IMR-90 (cell line): ENCODE results near the gene PEX19. TPM values are rescaled to one million over a fixed set of nuclear protein-coding genes. Genes with fewer than 3 reads are reported as not detected.

Experiments
- ATAC-seq: fragments of 200-7000 bp; cut with Tn5 transposase; 2 replicates; pipeline ENCODE4 v1.9.1; 2020; ENCODE audit warnings: low read depth, mild to moderate bottlenecking, moderate library complexity
- BruUV-seq: library from RNA; stranded (reverse); fragments of 400-500 nt; replicated peaks from 2 replicates; lab custom pipeline; 2021; lab: Mats Ljungman, UMichigan
- CTCF ChIA-PET: fragments of 300-600 bp; formaldehyde crosslinking; extraction: SDS; loops from one replicate; lab custom pipeline; 2021; ENCODE audit warnings: antibody characterized with exemption; lab: Yijun Ruan, JAX
- POLR2A ChIA-PET: fragments of 300-600 bp; sonication (Branson Sonifier 250); formaldehyde crosslinking; loops from one replicate; lab custom pipeline; 2022; ENCODE audit warnings: antibody characterized with exemption; ENCODE audit not compliant: unreplicated experiment; lab: Charles Lee
- DNase-seq: peaks from one replicate; pipeline ENCODE4 v3.0.0; 2013
- H2AFZ ChIP-seq: replicated peaks from 2 replicates; pipeline ENCODE3; 2013; ENCODE audit warnings: low read length, mild to moderate bottlenecking; ENCODE audit not compliant: poor library complexity
- H2AK5ac ChIP-seq: 2 replicates; pipeline ENCODE4 v1.6.1; 2013; ENCODE audit warnings: low read depth, low read length, inconsistent platforms
- H2AK9ac ChIP-seq: replicated peaks from 2 replicates; pipeline ENCODE3; 2013; ENCODE audit warnings: mild to moderate bottlenecking, low read depth, low read length, moderate library complexity; ENCODE audit not compliant: poor library complexity
- H2BK120ac ChIP-seq: 2 replicates; pipeline ENCODE4 v1.6.1; 2013; ENCODE audit warnings: low read depth, low read length, inconsistent platforms
- H2BK15ac ChIP-seq: 3 replicates; pipeline ENCODE4 v1.6.1; 2013; ENCODE audit warnings: low read depth, low read length, inconsistent platforms
- H2BK20ac ChIP-seq: 2 replicates; pipeline ENCODE4 v1.6.1; 2013; ENCODE audit warnings: low read depth, mild to moderate bottlenecking, inconsistent platforms, low read length, moderate library complexity
- H2BK5ac ChIP-seq: 2 replicates; pipeline ENCODE4 v1.6.1; 2013; ENCODE audit warnings: mild to moderate bottlenecking, low read depth, low read length, inconsistent platforms; ENCODE audit not compliant: poor library complexity, severe bottlenecking
- H3K14ac ChIP-seq: replicated peaks from 2 replicates; pipeline ENCODE4 v1.6.1; 2013; ENCODE audit warnings: low read depth, low read length, inconsistent platforms
- H3K18ac ChIP-seq: 2 replicates; pipeline ENCODE4 v1.6.1; 2013; ENCODE audit warnings: low read depth, low read length, control low read depth
- H3K23ac ChIP-seq: 2 replicates; pipeline ENCODE4 v1.6.1; 2013; ENCODE audit warnings: low read depth, low read length, inconsistent platforms
- H3K27ac ChIP-seq: 2 replicates; pipeline ENCODE4 v1.5.1; 2013; ENCODE audit warnings: mild to moderate bottlenecking, control low read depth, low read length; ENCODE audit not compliant: insufficient read depth
- H3K27me3 ChIP-seq: 2 replicates; pipeline ENCODE4 v1.6.1; 2013; ENCODE audit warnings: low read length; ENCODE audit not compliant: control insufficient read depth, insufficient read depth
- H3K36me3 ChIP-seq: 2 replicates; pipeline ENCODE4 v1.6.1; 2013; ENCODE audit warnings: low read length, mixed read lengths; ENCODE audit not compliant: control insufficient read depth, insufficient read depth
- H3K4ac ChIP-seq: 2 replicates; pipeline ENCODE4 v1.6.1; 2013; ENCODE audit warnings: low read depth, low read length, inconsistent platforms
- H3K4me1 ChIP-seq: 2 replicates; pipeline ENCODE4 v1.6.1; 2013; ENCODE audit warnings: low read length, mixed read lengths; ENCODE audit not compliant: control insufficient read depth, insufficient read depth
- H3K4me2 ChIP-seq: 2 replicates; pipeline ENCODE4 v1.6.1; 2013; ENCODE audit warnings: low read depth, mild to moderate bottlenecking, control low read depth, low read length, moderate library complexity
- H3K4me3 ChIP-seq: 2 replicates; pipeline ENCODE4 v1.5.1; 2013; ENCODE audit warnings: low read depth, mild to moderate bottlenecking, control low read depth, low read length, moderate library complexity; ENCODE audit not compliant: insufficient read depth
- H3K56ac ChIP-seq: 2 replicates; pipeline ENCODE4 v1.6.1; 2013; ENCODE audit warnings: low read length, inconsistent platforms; ENCODE audit not compliant: insufficient read depth; ENCODE audit errors: extremely low read depth
- H3K79me1 ChIP-seq, 2 experiments: 2 replicates each; pipeline ENCODE4 v1.6.1; 2013; ENCODE audit warnings: low read length in 2 of 2, inconsistent platforms in 1 of 2, low read depth in 1 of 2
- H3K9ac ChIP-seq: 2 replicates; pipeline ENCODE4 v1.6.1; 2013; ENCODE audit warnings: low read depth, low read length, control low read depth
- H3K9me1 ChIP-seq: 2 replicates; pipeline ENCODE4 v1.6.1; 2013; ENCODE audit warnings: low read length, inconsistent platforms; ENCODE audit not compliant: insufficient read depth
- H3K9me3 ChIP-seq: 2 replicates; pipeline ENCODE4 v1.6.1; 2013; ENCODE audit warnings: low read length; ENCODE audit not compliant: control insufficient read depth, insufficient read depth
- H4K20me1 ChIP-seq: 2 replicates; pipeline ENCODE4 v1.6.1; 2013; ENCODE audit warnings: low read length, inconsistent platforms; ENCODE audit not compliant: insufficient read depth
- H4K5ac ChIP-seq: 2 replicates; pipeline ENCODE4 v1.6.1; 2013; ENCODE audit warnings: mild to moderate bottlenecking, low read depth, low read length, control low read depth
- H4K8ac ChIP-seq, 2 experiments: 2 replicates each; pipeline ENCODE4 v1.6.1; 2013; ENCODE audit warnings: low read depth in 2 of 2, low read length in 2 of 2, control low read depth in 1 of 2, inconsistent platforms in 1 of 2
- H4K91ac ChIP-seq: 2 replicates; pipeline ENCODE4 v1.6.1; 2013; ENCODE audit warnings: low read depth, low read length, inconsistent platforms; ENCODE audit not compliant: insufficient read depth
- CEBPB ChIP-seq: IDR thresholded peaks from 2 replicates; pipeline ENCODE4 v1.6.1; 2012; ENCODE audit warnings: low read depth, low read length, improper control_type of control experiment
- MAFK ChIP-seq: IDR thresholded peaks from 2 replicates; pipeline ENCODE4 v1.6.1; 2012; ENCODE audit warnings: low read depth, low read length, improper control_type of control experiment
- MAZ ChIP-seq: IDR thresholded peaks from 2 replicates; pipeline ENCODE4 v1.6.1; 2012; ENCODE audit warnings: low read depth, mild to moderate bottlenecking, low read length, improper control_type of control experiment, moderate library complexity, borderline replicate concordance
- MXI1 ChIP-seq: IDR thresholded peaks from 2 replicates; pipeline ENCODE4 v1.6.1; 2012; ENCODE audit warnings: low read depth, mild to moderate bottlenecking, low read length, moderate library complexity, borderline replicate concordance
- RFX5 ChIP-seq: IDR thresholded peaks from 2 replicates; pipeline ENCODE4 v1.8.0; 2012; ENCODE audit warnings: low read depth, mild to moderate bottlenecking, low read length, moderate library complexity
- WGBS, 2 experiments: methylation state at CpG; one replicate each; pipeline versions ENCODE4 v1.1.5 to v1.1.7; 2013; ENCODE audit warnings: missing lambda C conversion rate in 2 of 2; ENCODE audit not compliant: insufficient read length in 1 of 2; ENCODE audit errors: extremely low coverage in 2 of 2; 5-methylcytosine and 5-hydroxymethylcytosine counted together
- dilution Hi-C: fragments of 300-500 bp; cut with HindIII; formaldehyde crosslinking; loops from one replicate; pipeline ENCODE4 v1.14.3; 2018; ENCODE audit warnings: low sequenced_read_pairs; ENCODE audit not compliant: unreplicated experiment
- in situ Hi-C: fragments of 300-500 bp; cut with MboI; formaldehyde crosslinking; loops from 3 replicates; pipeline ENCODE4 v1.14.3; 2019; ENCODE audit warnings: low sequenced_read_pairs, inconsistent platforms, mixed read lengths
- intact Hi-C: fragments of 100-400 bp; cut with micrococcal nuclease; formaldehyde crosslinking; loops from 2 replicates; pipeline ENCODE4 v1.10.0; 2022
- polyA plus RNA-seq, 3 experiments: library from polyadenylated mRNA; depleted of rRNA; stranded (reverse); fragments of >200 nt; gene quantifications; 2 replicates each; pipeline ENCODE4 v1.2.3, GENCODE V29; 2012; ENCODE audit warnings: low replicate concordance in 1 of 3
- total RNA-seq: library from RNA; depleted of rRNA; stranded (reverse); fragments of >200 nt; gene quantifications from 2 replicates; pipeline ENCODE4 v1.2.3, GENCODE V29; 2012

PEX19 gene
- total and polyA plus RNA-seq, 2 of the 4 experiments (the other 2 are of a cell fraction) = 44.5 to 67.7 TPM

GRCh38 chr1:160315359-160315758 is 30.4 kb upstream of the PEX19 start:
- BruUV-seq = no TSS peak
- H3K36me3 ChIP-seq = peaks cover 51% of the 10 kb centered on the region
- no peak overlapping the region for H3K9ac ChIP-seq
- no peak overlapping the region for H2AFZ ChIP-seq
- H4K91ac ChIP-seq = no peak overlapping the region
- POLR2A ChIA-PET = no interaction called here
- no peak overlapping the region for H2AK5ac ChIP-seq
- no peaks in the 10 kb centered on the region for H3K27me3 ChIP-seq
- no peak overlapping the region for H3K4me3 ChIP-seq
- CTCF ChIA-PET = no interaction called here
- H3K4ac ChIP-seq = no peak overlapping the region
- no peak overlapping the region for H3K14ac ChIP-seq
- H3K4me1 ChIP-seq = peaks cover 5% of the 10 kb centered on the region; the same call in 1 of the 2 replicates
- H2AK9ac ChIP-seq = no peak overlapping the region
- intact Hi-C loops = loop anchor here (5.0 kb wide), 1 partner anchor 78 kb away; no protein-coding TSS in a partner anchor
- no peak overlapping the region for H3K18ac ChIP-seq
- H2BK15ac ChIP-seq = no peak overlapping the region
- H3K9me3 ChIP-seq = no peaks in the 10 kb centered on the region
- H4K20me1 ChIP-seq = peaks cover 31% of the 10 kb centered on the region
- 83% methylated on average over 1 of the region's 2 CpGs; no CpG with 5 or more reads in 1 of the 2 experiments for WGBS, 2 experiments
- peaks cover 4% of the 10 kb centered on the region; the same call in 1 of the 2 replicates for H3K9me1 ChIP-seq
- no peak overlapping the region for H2BK5ac ChIP-seq
- ATAC-seq (peak; percentile 24; the same call in 1 of the 2 replicates), DNase-seq (no peak)
- TF ChIP-seq RFX5 = no peak
- TF ChIP-seq MXI1 = no peak
- TF ChIP-seq MAZ = no peak
- no peak for TF ChIP-seq MAFK
- TF ChIP-seq CEBPB = no peak
- 0 out of 2 replicates have a peak overlapping the region, but pooled peaks have one; percentile 12 for H3K23ac ChIP-seq
- H4K5ac ChIP-seq = no peak overlapping the region
- H3K27ac ChIP-seq = peak overlapping the region; percentile 7; the same call in 1 of the 2 replicates
- in situ Hi-C loops = no loop called here
- H3K4me2 ChIP-seq = no peak overlapping the region
- no peak overlapping the region for H3K56ac ChIP-seq
- no peak overlapping the region for H2BK120ac ChIP-seq
- H3K79me1 ChIP-seq = peaks cover 17 to 24% of the 10 kb centered on the region in 2 experiments
- H4K8ac ChIP-seq = no peak overlapping the region
- H2BK20ac ChIP-seq = no peak overlapping the region
- dilution Hi-C loops = no loop called here
